NCI-H748 treated with DMSO at 0.1 percent for 48 hours (cell line): ENCODE data around the gene PDF.
"Not testable (repeated sequence)": the region's sequence is repeated elsewhere in the genome, so short reads cannot be mapped to it uniquely, and the experiment has no call there.

ENCODE experiments used
- DNase-seq: peaks from one replicate; lab custom pipeline; 2025; lab: John Stamatoyannopoulos, UW

PDF gene, protein sequence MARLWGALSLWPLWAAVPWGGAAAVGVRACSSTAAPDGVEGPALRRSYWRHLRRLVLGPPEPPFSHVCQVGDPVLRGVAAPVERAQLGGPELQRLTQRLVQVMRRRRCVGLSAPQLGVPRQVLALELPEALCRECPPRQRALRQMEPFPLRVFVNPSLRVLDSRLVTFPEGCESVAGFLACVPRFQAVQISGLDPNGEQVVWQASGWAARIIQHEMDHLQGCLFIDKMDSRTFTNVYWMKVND

DNA sequence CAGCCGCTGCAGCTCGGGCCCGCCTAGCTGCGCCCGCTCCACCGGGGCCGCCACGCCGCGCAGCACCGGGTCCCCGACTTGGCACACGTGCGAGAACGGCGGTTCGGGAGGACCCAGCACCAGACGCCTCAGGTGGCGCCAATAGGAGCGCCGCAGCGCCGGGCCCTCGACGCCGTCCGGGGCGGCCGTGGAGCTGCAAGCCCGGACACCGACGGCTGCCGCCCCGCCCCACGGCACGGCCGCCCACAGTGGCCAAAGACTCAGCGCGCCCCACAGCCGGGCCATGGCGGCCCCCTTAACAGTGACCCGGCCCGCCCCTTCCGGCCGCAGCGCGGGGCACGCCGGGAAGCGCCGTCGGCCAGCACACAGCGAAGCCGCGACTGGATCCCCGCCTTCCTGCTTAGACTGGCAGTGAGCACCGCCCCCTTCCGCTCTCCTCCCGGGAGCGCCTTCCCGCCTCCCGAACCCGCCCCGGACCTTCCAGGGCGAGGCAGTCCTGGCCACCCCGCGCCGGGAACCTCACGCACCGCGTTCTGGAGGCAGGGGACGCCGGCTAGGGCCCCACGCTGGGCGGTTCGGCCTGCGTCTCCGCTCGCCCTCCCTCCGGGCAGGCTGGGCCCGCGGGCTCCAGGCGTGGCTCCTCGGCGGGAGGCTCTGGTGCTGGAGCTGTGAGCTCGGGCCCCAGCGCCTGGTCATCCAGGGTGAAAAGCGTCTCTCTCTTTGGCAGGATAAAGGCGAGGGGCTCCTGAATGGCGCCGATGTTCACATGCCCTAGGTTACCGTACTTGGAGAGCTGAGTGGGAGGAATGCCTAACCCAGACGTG is at the start of gene PDF:
Gene PDF (minus strand): TSS at position 303 of the 824 bp plus-strand sequence. CDS start 18 bp downstream, at position 285.
- DNase-seq = peak; percentile 83

DNA sequence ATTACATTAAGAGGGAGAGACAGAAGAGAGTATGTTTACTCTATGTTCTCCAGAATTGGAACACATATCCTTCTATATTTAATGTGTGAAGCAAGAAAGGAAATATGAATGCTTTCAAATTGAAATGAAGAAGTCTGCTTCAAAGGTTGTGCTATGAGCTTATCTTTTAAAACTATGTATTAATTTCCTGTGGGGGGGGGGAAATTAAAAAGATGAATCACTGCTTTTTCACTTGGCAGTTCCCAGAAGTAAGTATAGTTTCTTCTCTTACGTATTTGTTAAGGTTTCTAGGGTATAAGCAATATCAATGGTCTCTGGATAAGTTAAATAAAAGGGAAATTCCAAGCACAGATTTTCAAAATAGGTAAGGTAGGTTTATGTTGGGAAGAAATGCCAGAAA is 48.4 kb upstream of the PDF start:
- DNase-seq = no peak

DNA sequence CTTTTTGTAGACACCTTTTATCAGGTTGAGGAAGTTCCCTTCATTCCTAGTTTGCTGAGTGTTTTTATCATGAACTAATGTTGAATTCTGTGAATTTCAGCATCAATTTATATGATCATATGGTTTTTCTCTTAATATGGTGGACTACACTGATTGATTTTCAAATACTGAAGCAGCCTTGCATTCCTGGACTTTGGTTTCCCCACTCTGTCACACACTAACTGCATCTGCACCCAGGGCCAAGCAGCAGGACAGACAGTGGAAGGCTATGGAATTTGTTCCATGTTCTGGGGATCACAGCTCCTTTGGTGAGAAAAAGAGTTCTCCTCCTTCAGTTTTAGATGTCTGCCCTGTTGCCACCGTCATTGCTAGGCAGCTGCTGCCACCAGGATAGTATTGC is 47.6 kb upstream of the PDF start:
- no peak for DNase-seq

DNA sequence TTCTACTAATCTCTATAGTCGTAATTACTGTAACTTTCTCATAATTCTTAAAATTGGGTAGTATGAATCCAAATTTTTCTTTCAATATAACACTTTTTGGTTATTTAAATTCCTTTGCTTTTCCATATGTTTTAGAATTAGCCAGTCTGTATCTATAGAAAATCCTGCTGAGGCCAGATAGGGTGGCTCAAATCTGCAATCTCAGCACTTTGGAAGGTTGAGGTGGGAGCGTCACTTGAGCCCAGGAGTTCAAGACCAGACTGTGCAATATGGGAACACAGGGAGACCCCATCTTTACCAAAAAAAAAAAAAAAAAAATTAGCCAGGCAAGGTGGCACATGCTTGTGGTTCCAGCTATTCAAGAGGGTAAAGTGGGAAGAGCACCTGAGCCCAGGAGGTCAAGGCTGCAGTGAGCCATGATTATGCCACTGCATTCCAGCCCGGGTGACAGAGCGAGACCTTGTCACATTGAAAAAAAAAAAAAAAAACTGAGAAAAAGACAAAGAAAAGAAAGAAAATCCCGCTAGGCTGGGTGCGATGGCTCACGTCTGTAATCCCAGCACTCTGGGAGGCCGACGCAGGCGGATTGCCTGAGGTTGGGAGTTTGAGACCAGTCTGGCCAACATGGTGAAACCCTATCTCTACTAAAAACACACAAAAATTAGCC is 46.1 kb upstream of the PDF start:
- no peak for DNase-seq

DNA sequence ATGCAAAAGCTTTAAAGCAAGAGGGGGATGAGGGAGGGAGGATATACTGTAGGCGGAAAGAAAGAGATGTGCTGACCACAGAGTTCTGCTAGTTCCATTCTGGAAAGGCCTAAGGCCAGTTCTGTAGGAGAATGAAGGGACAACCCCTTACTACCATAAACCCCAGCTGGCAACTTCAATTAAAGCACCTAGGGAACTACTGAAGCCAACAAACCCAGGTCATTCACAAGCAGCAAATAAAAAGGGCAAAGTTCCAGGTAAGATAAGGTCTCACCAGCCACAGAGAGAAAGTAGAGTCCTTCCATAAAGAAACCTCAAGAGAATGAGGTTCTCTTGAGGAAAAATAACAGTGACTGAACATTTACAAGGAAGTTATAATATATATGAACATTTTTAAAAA is 42.6 kb upstream of the PDF start:
- DNase-seq = no peak

DNA sequence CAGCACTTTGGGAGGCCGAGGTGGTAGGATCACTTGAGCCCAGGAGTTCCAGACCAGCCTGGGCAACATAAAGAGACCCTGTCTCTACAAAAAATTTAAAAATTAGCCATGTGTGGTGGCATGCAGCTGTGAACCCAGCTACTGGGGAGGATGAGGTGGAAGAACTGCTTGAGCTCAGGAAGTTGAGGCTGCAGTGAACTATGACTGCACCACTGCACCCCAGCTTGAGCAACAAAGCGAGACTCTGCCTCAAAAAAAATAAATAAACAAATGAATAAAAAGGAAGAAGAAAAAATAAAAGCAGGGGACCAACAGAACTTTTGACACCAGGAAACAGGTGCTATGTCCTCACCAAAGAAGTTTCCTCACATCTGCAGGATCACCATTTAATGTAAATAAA is 41.2 kb upstream of the PDF start:
- DNase-seq = no peak

DNA sequence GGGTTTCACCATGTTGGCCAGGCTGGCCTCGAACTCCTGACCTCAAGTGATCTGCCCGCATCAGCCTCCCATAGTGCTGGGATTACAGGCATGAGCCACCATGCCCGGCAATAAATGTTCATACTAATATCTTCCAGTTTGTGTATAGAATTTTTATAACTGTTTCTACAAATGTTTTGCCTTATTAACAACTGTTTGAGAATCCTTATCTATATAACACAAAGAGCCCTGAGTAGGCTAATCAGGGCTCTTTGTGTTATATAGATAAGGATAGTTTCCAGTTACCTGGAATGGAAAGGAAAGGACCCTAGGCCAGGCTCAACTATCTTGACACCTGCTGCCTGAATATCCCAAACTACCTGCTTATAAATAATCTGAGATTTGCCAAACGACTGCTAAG is 38.5 kb upstream of the PDF start:
- DNase-seq = no peak

DNA sequence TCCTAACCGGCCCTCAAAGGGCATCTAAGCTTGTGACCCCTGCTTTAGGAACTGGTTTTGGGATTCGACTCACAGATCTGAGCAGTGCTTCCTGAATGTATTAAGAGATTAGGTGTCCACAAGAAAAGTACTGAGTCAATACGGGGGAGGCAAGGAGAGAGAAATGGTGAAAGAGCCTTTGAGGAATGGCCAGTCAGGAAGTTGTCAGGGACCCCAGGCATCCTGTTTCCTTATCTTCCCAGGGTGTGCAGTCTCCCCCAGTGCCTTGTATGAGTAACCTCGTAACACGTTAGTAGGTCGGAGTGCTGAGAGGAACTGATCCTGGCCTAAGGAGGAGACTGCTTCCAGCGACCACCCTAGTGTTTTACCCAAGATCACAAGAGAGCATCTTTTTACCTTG is 37.6 kb upstream of the PDF start:
- DNase-seq = no peak

DNA sequence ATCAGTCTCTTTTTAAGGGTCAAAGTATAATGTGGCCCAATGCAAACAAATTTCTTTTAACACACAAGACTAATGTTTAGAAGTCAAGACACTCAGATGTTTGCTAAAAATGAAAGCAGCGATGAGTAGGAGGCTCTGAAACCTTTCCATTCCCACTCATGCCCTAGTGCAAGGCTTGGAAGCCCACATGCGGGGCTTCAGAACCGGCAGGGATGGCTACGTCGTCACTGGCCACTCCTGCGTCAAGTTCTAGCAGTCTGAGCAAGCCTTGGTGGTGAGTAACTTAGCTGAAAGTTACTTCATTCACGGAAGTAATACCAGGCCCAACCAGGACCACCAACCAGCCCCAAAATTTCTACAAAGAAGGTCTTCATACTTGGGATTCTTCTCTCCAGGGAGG is 36.0 kb upstream of the PDF start:
- no peak for DNase-seq

DNA sequence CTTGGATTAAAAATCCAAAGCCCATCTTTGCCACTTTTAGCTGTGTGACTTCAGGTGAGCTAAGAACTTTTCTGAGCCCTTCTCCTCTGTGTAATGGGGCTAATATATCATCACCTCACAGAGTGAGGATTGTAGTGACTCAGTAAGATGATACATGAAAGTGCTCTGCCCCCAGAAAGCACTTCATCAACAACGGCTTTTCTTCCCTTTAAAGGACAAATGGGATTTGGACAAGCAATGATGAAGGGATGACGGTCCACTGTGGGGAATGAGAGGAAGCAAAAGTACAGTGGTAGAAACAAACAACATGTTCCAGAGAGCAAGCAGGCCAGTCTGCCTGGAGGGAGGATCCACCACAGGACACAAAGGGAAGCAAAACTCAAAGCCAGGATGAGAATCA is 35.5 kb upstream of the PDF start:
- DNase-seq = no peak

DNA sequence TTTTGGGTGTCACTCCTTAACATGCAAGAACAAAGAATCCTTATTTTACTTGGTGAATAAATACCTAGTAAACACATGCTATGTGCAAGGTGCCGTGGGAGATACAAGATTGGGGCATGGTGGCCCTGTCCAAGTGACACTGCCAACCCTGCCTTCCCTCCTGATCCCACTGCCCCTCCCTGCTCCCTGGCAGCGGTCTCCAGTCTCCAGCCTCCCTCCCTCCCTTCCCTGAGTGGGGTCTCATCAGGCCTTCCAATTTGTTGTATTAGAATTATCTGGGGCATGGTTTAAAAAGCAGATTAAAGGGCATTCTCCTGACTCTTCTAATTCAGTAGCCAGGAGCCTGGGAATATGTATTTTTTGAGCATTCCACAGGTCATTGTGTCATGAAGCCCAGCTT is 33.7 kb upstream of the PDF start:
- no peak for DNase-seq

DNA sequence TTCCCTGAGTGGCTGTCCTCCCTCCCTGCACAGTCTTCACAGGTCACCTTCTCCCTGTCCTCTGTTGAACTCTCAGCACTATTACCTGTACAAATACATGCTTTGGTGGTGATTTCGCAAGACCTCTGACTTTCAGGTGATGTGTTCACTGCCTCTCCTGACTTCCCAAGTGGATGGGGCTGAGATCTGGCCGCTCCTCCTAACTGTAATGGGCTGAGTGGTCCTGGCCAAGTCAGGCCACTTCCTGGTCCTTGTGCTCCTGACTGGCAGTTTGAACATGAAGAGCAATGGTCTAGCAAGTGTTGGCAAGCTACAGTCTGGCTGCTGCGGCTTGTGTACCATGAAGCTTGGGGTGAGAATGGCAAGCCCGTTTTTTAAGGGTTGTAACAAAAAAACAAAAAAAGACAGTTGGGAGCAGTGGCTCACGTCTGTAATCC is 32.9 kb upstream of the PDF start:
- no peak for DNase-seq

DNA sequence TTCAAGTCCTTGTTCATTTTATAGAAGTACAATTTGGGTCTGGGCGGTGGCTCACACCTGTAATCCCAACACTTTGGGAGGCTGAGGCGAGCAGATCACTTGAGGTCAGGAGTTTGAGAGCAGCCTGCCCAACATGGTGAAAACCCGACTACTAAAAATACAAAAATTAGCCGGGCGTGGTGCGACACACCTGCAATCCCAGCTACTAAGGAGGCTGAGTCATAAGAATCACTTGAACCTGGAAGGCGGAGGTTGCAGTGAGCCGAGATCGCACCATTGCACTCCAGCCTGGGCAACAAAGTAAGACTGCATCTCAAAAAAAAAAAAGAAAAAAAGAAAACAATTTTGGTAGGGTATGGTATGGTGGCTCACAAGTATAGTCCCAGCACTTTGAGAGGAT is 29.7 kb upstream of the PDF start:
- DNase-seq = not testable (repeated sequence)

DNA sequence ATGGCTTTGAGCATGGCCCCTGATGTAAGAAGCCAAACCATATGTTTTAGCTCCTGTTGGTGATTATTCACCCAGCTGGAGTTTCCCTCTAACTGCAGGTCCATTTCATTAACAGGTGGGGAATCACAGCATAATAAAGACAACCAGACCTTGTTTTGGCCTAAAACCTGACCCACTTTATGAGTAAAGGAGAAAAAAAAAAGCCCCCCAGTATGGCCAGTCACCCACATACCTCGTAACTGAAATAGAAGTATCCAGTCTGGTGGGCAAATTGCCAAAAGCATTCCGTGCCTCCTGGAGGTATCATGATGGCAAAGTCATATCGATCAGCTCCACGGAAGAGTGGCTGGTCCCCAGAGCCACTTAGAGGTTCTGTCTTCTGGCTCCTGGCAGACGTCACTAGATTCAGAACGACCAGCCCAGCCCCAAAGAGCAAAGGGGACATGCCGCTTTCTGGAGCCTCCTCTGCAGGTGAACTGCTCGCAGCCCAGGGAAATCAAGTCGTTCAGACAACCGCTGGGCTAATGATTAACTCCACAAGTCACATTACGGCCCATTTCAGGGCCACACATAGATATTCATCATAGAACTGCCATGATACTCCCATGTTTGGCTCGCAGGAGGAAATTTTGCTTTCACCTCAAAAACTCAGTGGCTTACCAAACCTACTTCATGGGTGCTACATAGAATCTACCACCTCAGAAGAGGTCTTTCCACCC is 21.1 kb upstream of the PDF start, which contains the start of gene TMED6:
Gene TMED6 (minus strand): TSS at position 478 of the 719 bp plus-strand sequence. CDS start 33 bp downstream, at position 445.
- DNase-seq = no peak

DNA sequence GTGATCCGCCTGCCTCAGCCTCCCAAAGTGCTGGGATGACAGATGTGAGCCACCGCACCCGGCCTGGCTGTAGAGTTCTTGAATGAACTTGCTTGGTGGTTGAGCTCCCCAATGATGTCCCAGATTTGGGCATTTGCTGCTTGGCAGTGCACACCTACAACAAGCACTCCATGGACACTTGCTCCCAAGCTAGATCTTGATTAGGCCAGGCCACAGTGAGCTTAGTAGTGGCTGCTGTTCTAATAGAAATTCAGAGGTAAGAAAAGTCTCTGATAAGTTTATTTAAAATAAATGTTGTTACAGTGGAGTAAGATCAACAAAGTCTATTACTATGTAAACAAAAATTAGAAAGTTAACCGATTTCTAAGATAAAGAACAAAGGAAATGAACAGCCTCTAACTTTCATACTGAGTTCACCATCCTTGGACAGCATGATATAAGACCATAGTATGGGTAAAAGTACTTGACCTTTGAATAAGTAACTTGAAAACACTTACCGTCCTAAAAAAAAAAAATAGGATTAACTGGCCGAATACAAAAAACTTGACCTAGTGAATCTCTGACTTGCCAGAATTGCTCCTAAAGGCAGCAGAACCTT is 20.2 kb upstream of the PDF start:
- no peak for DNase-seq

DNA sequence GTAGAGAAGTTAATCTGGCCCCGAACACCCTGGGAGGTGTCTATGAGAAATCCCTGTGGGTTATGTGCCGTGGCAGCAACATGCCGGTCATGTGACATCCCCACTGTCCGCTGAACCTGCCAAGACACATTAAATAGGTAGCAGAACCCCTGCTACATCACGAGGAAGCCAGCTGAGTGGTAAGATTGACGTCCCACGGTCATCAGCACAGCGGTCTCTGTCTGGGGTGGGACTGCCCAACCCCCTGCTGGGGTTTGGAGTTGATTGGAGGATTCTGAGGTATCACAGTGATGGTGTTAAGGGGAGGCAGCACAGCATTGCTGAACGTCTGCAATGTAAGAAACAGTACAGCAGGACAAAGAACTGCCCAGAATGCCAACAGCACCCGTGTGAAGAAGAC is 19.1 kb upstream of the PDF start:
- DNase-seq = no peak

DNA sequence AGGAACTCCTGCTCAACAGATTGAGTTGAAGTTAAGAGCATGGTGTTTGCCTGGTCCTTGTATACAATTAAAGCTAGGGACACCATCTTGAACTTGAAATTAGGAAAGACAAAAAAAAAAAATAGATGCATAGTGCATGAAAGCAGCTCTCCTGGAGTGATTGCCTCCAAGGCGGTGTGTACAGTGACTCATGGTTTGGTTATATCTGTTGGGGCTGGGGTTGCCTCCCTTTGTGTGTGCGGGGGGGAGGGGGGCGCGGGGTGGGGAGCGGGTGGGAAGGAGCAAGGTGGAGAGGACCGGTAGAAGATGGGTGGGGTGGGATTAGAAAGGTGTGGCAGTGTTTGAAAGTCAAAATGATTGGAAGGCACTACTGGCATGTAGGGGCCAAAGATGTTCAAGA is 17.8 kb upstream of the PDF start:
- DNase-seq = no peak

DNA sequence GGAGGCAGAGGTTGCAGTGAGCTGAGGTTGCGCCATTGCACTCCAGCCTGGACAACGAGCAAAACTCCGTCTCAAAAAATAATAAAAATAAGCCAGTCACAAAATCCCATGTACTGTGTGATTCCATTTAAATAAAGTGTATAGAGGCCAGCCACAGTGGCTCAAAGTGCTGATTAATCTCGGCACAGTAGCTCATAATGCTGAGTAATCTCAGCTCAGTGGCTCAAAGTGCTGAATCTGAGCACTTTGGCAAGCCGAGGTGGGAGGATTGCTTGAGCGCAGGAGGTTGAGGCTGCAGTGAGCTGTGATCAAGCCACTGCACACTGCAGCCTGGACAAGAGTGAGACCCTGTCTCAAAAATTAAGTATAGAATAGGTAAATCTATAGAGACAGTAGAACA is 16.3 kb upstream of the PDF start:
- no peak for DNase-seq

DNA sequence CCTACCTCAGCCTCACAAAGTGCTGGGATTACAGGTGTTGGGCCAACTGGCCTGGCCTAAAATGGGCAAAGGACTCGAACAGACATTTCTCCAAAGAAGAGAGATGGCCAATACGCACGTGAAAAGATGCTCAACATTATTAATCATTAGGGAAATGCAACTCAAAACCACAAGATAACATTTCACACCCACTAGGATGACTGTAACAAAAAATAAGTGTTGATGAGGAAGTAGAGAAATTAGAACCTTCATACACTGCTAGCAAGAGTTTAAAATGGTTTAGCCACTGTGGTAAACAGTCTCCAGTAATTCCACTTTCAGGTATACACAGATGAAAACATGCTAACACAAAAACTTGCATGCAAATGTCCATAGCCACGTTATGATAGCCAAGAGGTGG is 15.5 kb upstream of the PDF start:
- DNase-seq = no peak

DNA sequence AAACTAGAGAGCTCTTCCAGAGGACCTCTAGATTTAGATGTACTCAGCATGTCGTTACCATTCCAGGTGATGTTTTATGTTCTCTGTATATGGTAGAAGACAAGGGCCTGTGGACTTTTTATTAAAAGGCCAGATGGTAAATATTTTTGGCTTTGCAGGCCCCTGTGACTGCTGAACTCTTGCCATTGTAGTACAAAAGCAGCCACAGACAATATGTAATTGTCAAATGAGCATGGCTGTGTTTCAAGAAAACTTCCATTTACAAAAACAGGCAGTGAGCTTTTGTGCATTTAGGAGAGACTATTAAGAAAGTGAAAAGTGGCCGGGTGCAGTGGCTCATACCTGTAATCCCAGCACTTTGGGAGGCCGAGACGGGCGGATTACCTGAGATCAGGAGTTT is 13.8 kb upstream of the PDF start:
- DNase-seq = no peak

DNA sequence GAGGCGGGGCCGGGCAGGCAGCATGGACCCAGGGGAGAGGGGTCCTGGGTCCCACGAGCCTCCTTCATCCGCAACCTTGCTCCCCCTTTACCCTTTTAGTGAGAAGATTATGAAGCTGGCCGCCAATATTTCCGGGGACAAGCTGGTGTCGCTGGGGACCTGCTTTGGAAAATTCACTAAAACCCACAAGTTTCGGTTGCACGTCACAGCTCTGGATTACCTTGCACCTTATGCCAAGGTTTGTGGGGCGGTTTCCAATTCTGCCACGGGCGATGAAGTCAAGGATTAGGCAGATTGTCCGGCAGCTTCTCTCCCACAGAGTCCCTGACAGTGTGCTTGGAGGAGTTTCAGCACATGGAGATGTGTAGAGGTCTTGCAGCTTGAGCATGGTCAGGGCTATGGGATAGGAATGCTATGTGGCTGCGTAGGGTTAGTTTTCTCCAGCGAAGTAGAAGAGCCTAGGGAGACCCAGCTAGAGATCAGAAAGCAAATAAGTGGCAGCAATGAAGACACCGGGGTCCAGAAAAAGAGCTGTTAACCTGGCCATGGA is 9.8 kb upstream of the PDF start:
- no peak for DNase-seq
